Panc1 (cell line): Measurements from ENCODE around the gene GOPC.

ENCODE experiments used
- POLR2AphosphoS5 ChIP-seq: IDR thresholded peaks from 2 replicates; pipeline ENCODE4 v1.6.1; 2012; ENCODE audit warnings: mild to moderate bottlenecking, low read depth, low read length, moderate library complexity
- TF ChIP-seq, protein P1 (sequence below): fragments of 450-650 bp; IDR thresholded peaks from 2 replicates; pipeline ENCODE4 v1.5.1; 2017; ENCODE audit warnings: mild to moderate bottlenecking

- TF ChIP-seq, protein P1, sequence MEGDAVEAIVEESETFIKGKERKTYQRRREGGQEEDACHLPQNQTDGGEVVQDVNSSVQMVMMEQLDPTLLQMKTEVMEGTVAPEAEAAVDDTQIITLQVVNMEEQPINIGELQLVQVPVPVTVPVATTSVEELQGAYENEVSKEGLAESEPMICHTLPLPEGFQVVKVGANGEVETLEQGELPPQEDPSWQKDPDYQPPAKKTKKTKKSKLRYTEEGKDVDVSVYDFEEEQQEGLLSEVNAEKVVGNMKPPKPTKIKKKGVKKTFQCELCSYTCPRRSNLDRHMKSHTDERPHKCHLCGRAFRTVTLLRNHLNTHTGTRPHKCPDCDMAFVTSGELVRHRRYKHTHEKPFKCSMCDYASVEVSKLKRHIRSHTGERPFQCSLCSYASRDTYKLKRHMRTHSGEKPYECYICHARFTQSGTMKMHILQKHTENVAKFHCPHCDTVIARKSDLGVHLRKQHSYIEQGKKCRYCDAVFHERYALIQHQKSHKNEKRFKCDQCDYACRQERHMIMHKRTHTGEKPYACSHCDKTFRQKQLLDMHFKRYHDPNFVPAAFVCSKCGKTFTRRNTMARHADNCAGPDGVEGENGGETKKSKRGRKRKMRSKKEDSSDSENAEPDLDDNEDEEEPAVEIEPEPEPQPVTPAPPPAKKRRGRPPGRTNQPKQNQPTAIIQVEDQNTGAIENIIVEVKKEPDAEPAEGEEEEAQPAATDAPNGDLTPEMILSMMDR = no peak
- TF ChIP-seq POLR2AphosphoS5 = no peak
Observed at GRCh38 chr6:117619178-117619577, 16.9 kb upstream of the GOPC start.
